ENCODE measurements around the gene PISD.

GRCh38 chr22:31622980-31623379 lies 39.0 kb downstream of the PISD start:
- no peak for TF ChIP-seq CTCF (tag by site-specific recombination; IDR thresholded peaks at IDR 0.05)
- no peak for TF ChIP-seq ZSCAN30 (tag by site-specific recombination; IDR thresholded peaks at IDR 0.05)
- TF ChIP-seq, protein P1, sequence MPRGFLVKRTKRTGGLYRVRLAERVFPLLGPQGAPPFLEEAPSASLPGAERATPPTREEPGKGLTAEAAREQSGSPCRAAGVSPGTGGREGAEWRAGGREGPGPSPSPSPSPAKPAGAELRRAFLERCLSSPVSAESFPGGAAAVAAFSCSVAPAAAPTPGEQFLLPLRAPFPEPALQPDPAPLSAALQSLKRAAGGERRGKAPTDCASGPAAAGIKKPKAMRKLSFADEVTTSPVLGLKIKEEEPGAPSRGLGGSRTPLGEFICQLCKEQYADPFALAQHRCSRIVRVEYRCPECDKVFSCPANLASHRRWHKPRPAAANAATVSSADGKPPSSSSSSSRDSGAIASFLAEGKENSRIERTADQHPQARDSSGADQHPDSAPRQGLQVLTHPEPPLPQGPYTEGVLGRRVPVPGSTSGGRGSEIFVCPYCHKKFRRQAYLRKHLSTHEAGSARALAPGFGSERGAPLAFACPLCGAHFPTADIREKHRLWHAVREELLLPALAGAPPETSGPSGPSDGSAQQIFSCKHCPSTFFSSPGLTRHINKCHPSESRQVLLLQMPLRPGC (tag by site-specific recombination; IDR thresholded peaks at IDR 0.05): no peak
- no peak for TF ChIP-seq ZNF223 (tag by site-specific recombination; IDR thresholded peaks at IDR 0.05)
- TF ChIP-seq GLI4 (tag by site-specific recombination; IDR thresholded peaks at IDR 0.05): no peak
- TF ChIP-seq ZNF274 (IDR thresholded peaks at IDR 0.05; ENCODE audit: low read length): no peak
- no peak for TF ChIP-seq ZNF274 (tag by site-specific recombination; IDR thresholded peaks at IDR 0.05; ENCODE audit: borderline replicate concordance)
- TF ChIP-seq YY1 (tag by site-specific recombination; IDR thresholded peaks at IDR 0.05): no peak
- no peak for TF ChIP-seq REST (tag by site-specific recombination; IDR thresholded peaks at IDR 0.05)
